ENCODE data around the gene CACNB4. TPM values are rescaled to one million over a fixed set of nuclear protein-coding genes. Genes with fewer than 3 reads are reported as not detected.
A peak's percentile ranks its signal among the peaks of the same experiment; 100 is the strongest.

The CACNB4 gene
- total and polyA plus RNA-seq, 9 of the 15 experiments (the other 6 are each of a cell fraction or from before 2014, with no cell fraction given), result 0.01 to 0.20 (median 0.04) TPM; not detected in 1

DNA sequence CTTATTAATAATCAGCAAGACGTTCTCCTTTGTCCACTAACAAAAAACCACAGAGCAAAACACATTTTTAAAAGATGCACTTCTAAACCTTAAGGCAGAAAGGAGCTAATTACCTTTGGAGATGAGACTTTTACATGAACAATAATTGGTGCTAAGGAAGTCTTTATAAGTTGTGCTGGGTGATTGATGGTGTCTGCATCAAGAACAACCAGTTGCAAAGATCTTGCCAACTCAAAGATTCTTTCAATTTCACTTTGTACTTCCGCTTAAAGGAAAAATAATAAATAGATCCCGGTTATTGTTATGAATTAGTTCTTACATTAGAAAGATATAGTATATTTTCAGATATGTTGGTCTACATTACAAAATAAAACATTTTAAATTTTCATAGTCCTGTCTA is 243.7 kb downstream of the CACNB4 start:
- no peaks in the 10 kb centered on the region for H4K20me1 ChIP-seq (replicated peaks; ENCODE audit: control insufficient read depth, insufficient read depth, low read length)
- no peaks in the 10 kb centered on the region for H3K9me3 ChIP-seq (replicated peaks; ENCODE audit: control insufficient read depth, insufficient read depth, low read depth, low read length)
- H2AFZ ChIP-seq (ENCODE audit: low read depth, low read length), result no peak overlapping the region
- H3K27me3 ChIP-seq (ENCODE audit: control insufficient read depth in 2 of 2, insufficient read depth in 2 of 2, low read length in 2 of 2), result peaks cover 0 to 4% of the 10 kb centered on the region in 2 experiments; a peak in 1 of 5 replicates
- CTCF ChIA-PET (ENCODE audit: low intra/inter-chr PET ratio), result no interaction called here
- no peak overlapping the region for H3K9ac ChIP-seq (ENCODE audit: insufficient read depth in 1 of 2, low read depth in 2 of 2, low read length in 2 of 2)
- no peaks in the 10 kb centered on the region for H3K9me1 ChIP-seq (ENCODE audit: control insufficient read depth, insufficient read depth, low read length)
- ATAC-seq, result no peak
- POLR2A ChIA-PET, result no interaction called here
- in situ Hi-C loops (cut with MboI) (no loop called here), intact Hi-C loops (cut with micrococcal nuclease) (no loop called here)
- no peak overlapping the region for H3K4me2 ChIP-seq (ENCODE audit: insufficient read depth, low read length)
- no peak for FAIRE-seq
- TF ChIP-seq ZNF586 (CRISPR knock-in tag; conservative IDR thresholded peaks at IDR 0.05), result no peak
- no peak for TF ChIP-seq COPS2 (conservative IDR thresholded peaks at IDR 0.05)
- TF ChIP-seq, protein P1, sequence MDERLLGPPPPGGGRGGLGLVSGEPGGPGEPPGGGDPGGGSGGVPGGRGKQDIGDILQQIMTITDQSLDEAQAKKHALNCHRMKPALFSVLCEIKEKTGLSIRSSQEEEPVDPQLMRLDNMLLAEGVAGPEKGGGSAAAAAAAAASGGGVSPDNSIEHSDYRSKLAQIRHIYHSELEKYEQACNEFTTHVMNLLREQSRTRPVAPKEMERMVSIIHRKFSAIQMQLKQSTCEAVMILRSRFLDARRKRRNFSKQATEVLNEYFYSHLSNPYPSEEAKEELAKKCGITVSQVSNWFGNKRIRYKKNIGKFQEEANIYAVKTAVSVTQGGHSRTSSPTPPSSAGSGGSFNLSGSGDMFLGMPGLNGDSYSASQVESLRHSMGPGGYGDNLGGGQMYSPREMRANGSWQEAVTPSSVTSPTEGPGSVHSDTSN (CRISPR knock-in tag; IDR thresholded peaks at IDR 0.05; ENCODE audit: low read depth), result no peak
- TF ChIP-seq, protein P1 (tag; conservative IDR thresholded peaks at IDR 0.05; ENCODE audit: low read depth), result peak; percentile 39; the same call in 1 of the 2 replicates
- TF ChIP-seq ETV5 (CRISPR knock-in tag; IDR thresholded peaks at IDR 0.05; ENCODE audit: low read depth), result no peak
- TF ChIP-seq HLTF (IDR thresholded peaks at IDR 0.05), result no peak
- DNase-seq (ENCODE audit: extremely low read depth in 1 of 4, low spot score in 3 of 4), result no peak
- no peaks in the 10 kb centered on the region for H3K79me2 ChIP-seq (ENCODE audit: control insufficient read depth, insufficient read depth, low read length)
- H3K27ac ChIP-seq (ENCODE audit: extremely low read depth, low read depth, low read length), result no peak overlapping the region
- 10% methylated on average over 3 of the region's 3 CpGs for WGBS (ENCODE audit: insufficient coverage, low coverage, missing lambda C conversion rate)
- peaks cover 0 to 14% of the 10 kb centered on the region in 2 experiments; a peak in 3 of 5 replicates for H3K4me1 ChIP-seq (replicated peaks in 1 of 2; ENCODE audit: control insufficient read depth in 2 of 2, insufficient read depth in 2 of 2, low read length in 2 of 2)
- no peak overlapping the region for H3K4me3 ChIP-seq
- H3K36me3 ChIP-seq (ENCODE audit: control insufficient read depth, insufficient read depth, low read length), result no peaks in the 10 kb centered on the region
- no TSS peak for BruUV-seq (replicated peaks)

All from K562 (cell line).